GM12878 (cell line): ENCODE data around the gene CHRNA5. TPM values are rescaled to one million over a fixed set of nuclear protein-coding genes. Genes with fewer than 3 reads are reported as not detected.

Experiments
- BCL11A ChIP-seq: IDR thresholded peaks from 2 replicates; pipeline ENCODE4 v1.6.1; 2011; ENCODE audit warnings: low read depth, low read length
- BCLAF1 ChIP-seq: fragments of 450-650 bp; IDR thresholded peaks from 2 replicates; pipeline ENCODE4 v1.6.1; 2017; ENCODE audit warnings: antibody characterized with exemption, mild to moderate bottlenecking, moderate library complexity
- CBX3 ChIP-seq: fragments of 200-600 bp; sonication (generic); IDR thresholded peaks from 2 replicates; pipeline ENCODE4 v1.6.1; 2016; ENCODE audit warnings: low read depth, borderline replicate concordance
- CEBPB ChIP-seq, 2 experiments: fragments of 150-350 bp in 1 of 2; IDR thresholded peaks; 2 replicates each; pipeline ENCODE4 v1.6.1; 2012 to 2014; ENCODE audit warnings: low read depth in 2 of 2, low read length in 2 of 2, borderline replicate concordance in 1 of 2, inconsistent platforms in 1 of 2
- ETV6 ChIP-seq, 2 experiments: fragments of 450-650 bp in 1 of 2; IDR thresholded peaks in 1 of 2; conservative IDR thresholded peaks in 1 of 2; 2 replicates each; pipeline ENCODE4 v1.6.1; 2014; ENCODE audit warnings: antibody characterized with exemption in 1 of 2, borderline replicate concordance in 1 of 2, low read depth in 1 of 2, mild to moderate bottlenecking in 1 of 2, moderate library complexity in 1 of 2
- FOXK2 ChIP-seq: fragments of 450-650 bp; IDR thresholded peaks from 2 replicates; pipeline ENCODE4 v1.6.1; 2017; ENCODE audit warnings: mild to moderate bottlenecking, moderate library complexity
- FOXM1 ChIP-seq: IDR thresholded peaks from 2 replicates; pipeline ENCODE4 v1.6.1; 2012; ENCODE audit warnings: low read depth, mild to moderate bottlenecking, inconsistent platforms, low read length, moderate library complexity
- IRF3 ChIP-seq: fragments of 450-650 bp; IDR thresholded peaks from 2 replicates; pipeline ENCODE4 v1.6.1; 2014; ENCODE audit warnings: mild to moderate bottlenecking
- IRF5 ChIP-seq: fragments of 450-650 bp; IDR thresholded peaks from 2 replicates; pipeline ENCODE4 v1.6.1; 2017; ENCODE audit warnings: borderline replicate concordance
- MEF2B ChIP-seq: fragments of 450-650 bp; IDR thresholded peaks from 2 replicates; pipeline ENCODE4 v1.6.1; 2018; ENCODE audit warnings: mild to moderate bottlenecking, moderate library complexity; ENCODE audit not compliant: partially characterized antibody, poor library complexity, severe bottlenecking
- MYC ChIP-seq: IDR thresholded peaks from 2 replicates; pipeline ENCODE4 v1.6.1; 2011; ENCODE audit warnings: mild to moderate bottlenecking, low read length, moderate library complexity, inconsistent platforms; ENCODE audit not compliant: insufficient read depth, insufficient replicate concordance, insufficient read length, severe bottlenecking
- RAD21 ChIP-seq: IDR thresholded peaks from 2 replicates; pipeline ENCODE4 v1.6.1; 2011; ENCODE audit warnings: mild to moderate bottlenecking, low read depth, low read length, moderate library complexity; ENCODE audit not compliant: insufficient read depth
- RELA ChIP-seq: fragments of 450-650 bp; IDR thresholded peaks from 2 replicates; pipeline ENCODE4 v1.8.0; 2014; ENCODE audit warnings: borderline replicate concordance; ENCODE audit not compliant: partially characterized antibody
- RUNX3 ChIP-seq: IDR thresholded peaks from 2 replicates; pipeline ENCODE4 v1.6.1; 2012; ENCODE audit warnings: low read length, inconsistent platforms
- SMAD1 ChIP-seq: fragments of 450-650 bp; IDR thresholded peaks from 2 replicates; pipeline ENCODE4 v1.6.1; 2018; ENCODE audit warnings: mild to moderate bottlenecking, low read depth; ENCODE audit not compliant: partially characterized antibody
- STAT1 ChIP-seq: fragments of 450-650 bp; conservative IDR thresholded peaks from 2 replicates; pipeline ENCODE4 v1.6.1; 2014; ENCODE audit warnings: antibody characterized with exemption, mild to moderate bottlenecking
- USF2 ChIP-seq: IDR thresholded peaks from 2 replicates; pipeline ENCODE4 v1.6.1; 2011; ENCODE audit warnings: low read depth, low read length, improper control_type of control experiment, borderline replicate concordance
- ZBTB4 ChIP-seq: fragments of 450-650 bp; formaldehyde crosslinking; IDR thresholded peaks from 2 replicates; pipeline ENCODE4 v1.4.0; 2022; ENCODE audit warnings: mild to moderate bottlenecking, moderate library complexity
- ZZZ3 ChIP-seq: IDR thresholded peaks from 2 replicates; pipeline ENCODE4 v1.6.1; 2011; ENCODE audit warnings: low read depth; ENCODE audit not compliant: control insufficient read depth, insufficient read length
- polyA plus RNA-seq, 11 experiments: library from polyadenylated mRNA; depleted of rRNA in 4 of 11; unstranded in 6 of 11; stranded (reverse) in 5 of 11; fragments of >200 nt; fragmentation: Nextera tagmentation in 4 of 11; fragmentation: Illumina TruSeq in 1 of 11; extraction: Ambion mirVana in 4 of 11; extraction: Trizol in 1 of 11; gene quantifications; 1 replicate in 1 of 11; 2 replicates in 10 of 11; pipeline versions ENCODE4 v1.2.1 to v1.2.3, GENCODE V29; 2011 to 2016; ENCODE audit warnings: inconsistent platforms in 2 of 11, missing spikeins in 2 of 11, low read depth in 1 of 11
- total RNA-seq, 4 experiments: library from RNA; depleted of rRNA in 3 of 4; stranded (reverse); fragments of >200 nt in 3 of 4; fragmentation: Illumina TruSeq in 1 of 4; extraction: Trizol in 1 of 4; gene quantifications; 2 replicates each; pipeline versions ENCODE4 v1.2.1 to v1.2.3, GENCODE V29; 2013 to 2021

The CHRNA5 gene
- total and polyA plus RNA-seq, 10 of the 15 experiments (the other 5 are each of a cell fraction or from before 2014, with no cell fraction given): 0.74 to 21.4 (median 12.7) TPM

- TF ChIP-seq RAD21 (no peak), ETV6 (conservative IDR thresholded peaks at IDR 0.05 in 1 of 2, IDR thresholded peaks at IDR 0.05 in 1 of 2; ENCODE audit: borderline replicate concordance in 1 of 2, low read depth in 1 of 2) (no peak), FOXK2 (no peak), FOXM1 (no peak), IRF3 (no peak), CBX3 (no peak), MEF2B (peak; percentile 38), IRF5 (no peak), ZZZ3 (no peak), CEBPB (IDR thresholded peaks at IDR 0.05; ENCODE audit: borderline replicate concordance in 1 of 2, low read depth in 2 of 2, low read length in 2 of 2) (no peak), RUNX3 (peak; percentile 73), BCLAF1 (no peak), ZBTB4 (CRISPR knock-in tag) (no peak), STAT1 (peak; percentile 68; the same call in 1 of the 2 replicates), MYC (peak; percentile 19), USF2 (no peak), RELA (peak; percentile 76), SMAD1 (peak; percentile 25), BCL11A (no peak)
Measured at GRCh38 chr15:78540141-78540870, 25.0 kb upstream of the CHRNA5 start, which contains the start of gene PSMA4 (continued).
